Neuronal stem cell (in vitro differentiated cells): ENCODE measurements around the gene ARPC4. TPM values are rescaled to one million over a fixed set of nuclear protein-coding genes. Genes with fewer than 3 reads are reported as not detected.

Source experiments
- DNase-seq: peaks from one replicate; pipeline ENCODE4 v3.0.0-alpha.2; 2013; ENCODE audit warnings: low spot score
- H2AFZ ChIP-seq: one replicate; pipeline ENCODE4 v1.6.1; 2013; ENCODE audit warnings: mild to moderate bottlenecking, low read length, inconsistent platforms
- H2AK5ac ChIP-seq: 2 replicates; pipeline ENCODE4 v1.6.1; 2013; ENCODE audit warnings: low read depth, mild to moderate bottlenecking, inconsistent platforms, low read length, moderate library complexity, mixed read lengths
- H2BK120ac ChIP-seq: 2 replicates; pipeline ENCODE4 v1.6.1; 2013; ENCODE audit warnings: low read depth, mild to moderate bottlenecking, inconsistent platforms, low read length, moderate library complexity, mixed read lengths
- H2BK12ac ChIP-seq: one replicate; pipeline ENCODE4 v1.6.1; 2013; ENCODE audit warnings: low read length, inconsistent platforms
- H2BK15ac ChIP-seq: 2 replicates; pipeline ENCODE4 v1.6.1; 2013; ENCODE audit warnings: mild to moderate bottlenecking, low read length, inconsistent platforms, mixed read lengths
- H2BK5ac ChIP-seq: one replicate; pipeline ENCODE4 v1.6.1; 2013; ENCODE audit warnings: inconsistent platforms, mild to moderate bottlenecking, low read length, moderate library complexity
- H3K14ac ChIP-seq: one replicate; pipeline ENCODE4 v1.6.1; 2013; ENCODE audit warnings: low read length, inconsistent platforms
- H3K18ac ChIP-seq: 2 replicates; pipeline ENCODE4 v1.6.1; 2013; ENCODE audit warnings: low read length, inconsistent platforms
- H3K23ac ChIP-seq: 2 replicates; pipeline ENCODE4 v1.6.1; 2013; ENCODE audit warnings: low read depth, mild to moderate bottlenecking, mixed read lengths, low read length, inconsistent platforms; ENCODE audit not compliant: poor library complexity
- H3K27ac ChIP-seq: replicated peaks from 3 replicates; pipeline ENCODE4 v1.5.1; 2013; ENCODE audit warnings: low read length, inconsistent platforms
- H3K27me3 ChIP-seq, 3 experiments: 2 replicates each; pipeline ENCODE4 v1.6.1; 2013; ENCODE audit warnings: low read length in 3 of 3, mild to moderate bottlenecking in 2 of 3, inconsistent platforms in 1 of 3, low read depth in 1 of 3, mixed read lengths in 1 of 3, moderate library complexity in 1 of 3; ENCODE audit not compliant: control insufficient read depth in 3 of 3, insufficient read depth in 3 of 3
- H3K36me3 ChIP-seq, 2 donors: replicated peaks in 1 of 2; 2 replicates each; pipeline ENCODE4 v1.6.1; 2013; ENCODE audit warnings: low read length in 2 of 2; ENCODE audit not compliant: control insufficient read depth in 2 of 2, insufficient read depth in 2 of 2
- H3K4ac ChIP-seq: 2 replicates; pipeline ENCODE4 v1.6.1; 2013; ENCODE audit warnings: inconsistent platforms, mild to moderate bottlenecking, low read length, moderate library complexity
- H3K4me1 ChIP-seq, 2 donors: 1 replicate in 1 of 2; 2 replicates in 1 of 2; pipeline ENCODE4 v1.6.1; 2013; ENCODE audit warnings: low read length in 2 of 2, low read depth in 1 of 2; ENCODE audit not compliant: control insufficient read depth in 2 of 2, insufficient read depth in 1 of 2
- H3K4me2 ChIP-seq: one replicate; pipeline ENCODE4 v1.6.1; 2013; ENCODE audit warnings: mild to moderate bottlenecking, low read length, inconsistent platforms; ENCODE audit not compliant: insufficient read depth, poor library complexity, severe bottlenecking
- H3K4me3 ChIP-seq, 2 donors: 2 replicates each; pipeline ENCODE4 v1.5.1; 2013; ENCODE audit warnings: low read length in 2 of 2, mild to moderate bottlenecking in 2 of 2, inconsistent platforms in 1 of 2, moderate library complexity in 1 of 2
- H3K79me1 ChIP-seq: one replicate; pipeline ENCODE4 v1.6.1; 2013; ENCODE audit warnings: low read depth, mild to moderate bottlenecking, inconsistent platforms, low read length, moderate library complexity
- H3K9ac ChIP-seq: one replicate; pipeline ENCODE4 v1.6.1; 2013; ENCODE audit warnings: mild to moderate bottlenecking, low read depth, low read length, inconsistent platforms; ENCODE audit not compliant: poor library complexity
- H3K9me3 ChIP-seq, 2 donors: replicated peaks in 1 of 2; 2 replicates each; pipeline versions ENCODE3 to v1.6.1; 2013; ENCODE audit warnings: low read length in 2 of 2, mild to moderate bottlenecking in 2 of 2, inconsistent platforms in 1 of 2, low read depth in 1 of 2, mixed read lengths in 1 of 2, moderate library complexity in 1 of 2; ENCODE audit not compliant: control insufficient read depth in 2 of 2, insufficient read depth in 1 of 2
- H4K8ac ChIP-seq: one replicate; pipeline ENCODE4 v1.6.1; 2013; ENCODE audit warnings: low read depth, mild to moderate bottlenecking, inconsistent platforms, low read length, moderate library complexity
- H4K91ac ChIP-seq: one replicate; pipeline ENCODE4 v1.6.1; 2013; ENCODE audit warnings: low read length, low read depth, mild to moderate bottlenecking, inconsistent platforms; ENCODE audit not compliant: poor library complexity
- WGBS, 2 donors: extraction: QIAGEN DNeasy Blood & Tissue Kit; methylation state at CpG; one replicate each; pipeline ENCODE4 v1.1.7; 2013; ENCODE audit warnings: missing lambda C conversion rate in 2 of 2, mixed read lengths in 1 of 2; ENCODE audit not compliant: insufficient read length in 2 of 2, insufficient replicate concordance in 1 of 2; ENCODE audit errors: extremely low coverage in 2 of 2; 5-methylcytosine and 5-hydroxymethylcytosine counted together
- polyA plus RNA-seq, 2 experiments: library from polyadenylated mRNA; stranded (reverse); fragments of 200-250 nt; gene quantifications; one replicate each; pipeline ENCODE4 v1.2.3, GENCODE V29; 2013

ARPC4 gene
- polyA plus RNA-seq (2013, experiment 1 of 2) = 49.1 TPM
- polyA plus RNA-seq (2013, experiment 2 of 2) = 46.8 TPM

- Histone ChIP-seq H4K8ac (no peak within 1 kb of the TSS), H3K23ac (peak within 1 kb of the TSS; percentile 86), H3K4me2 (peak within 1 kb of the TSS; percentile 77), H3K9ac (peak within 1 kb of the TSS; percentile 95), H2BK12ac (no peak within 1 kb of the TSS), H3K4me3 (peak within 1 kb of the TSS; percentile 71 to 88), H2AFZ (peak within 1 kb of the TSS; percentile 98), H3K14ac (no peak within 1 kb of the TSS), H3K4ac (peak within 1 kb of the TSS; percentile 86), H4K91ac (peak within 1 kb of the TSS; percentile 11), H3K36me3 (peaks cover 29 to 65% of the 10 kb centered on the region in 2 donors), H2AK5ac (peak within 1 kb of the TSS; percentile 13), H3K9me3 (no peaks in the 10 kb centered on the region), H3K79me1 (peaks cover 3% of the 10 kb centered on the region), H3K4me1 (peaks cover 7 to 9% of the 10 kb centered on the region in 2 donors), H3K18ac (peak within 1 kb of the TSS; percentile 90), H2BK120ac (no peak within 1 kb of the TSS), H3K27me3 (no peaks in the 10 kb centered on the region), H2BK15ac (no peak within 1 kb of the TSS), H2BK5ac (peak within 1 kb of the TSS; percentile 4), H3K27ac (peak within 1 kb of the TSS; percentile 98)
- DNase-seq = peak; percentile 98
- no CpG with 5 or more reads among the region's 65 CpGs for WGBS, 2 donors
Measured at GRCh38 chr3:9792405-9793160, at the start of gene ARPC4, which contains the start of gene TADA3. Gene ARPC4 (plus strand): TSS chr3:9793082. CDS start chr3:9793122, 40 bp downstream. Gene TADA3 (minus strand): TSS chr3:9792473. CDS start chr3:9791466, 1,007 bp downstream.

- Histone ChIP-seq H3K9ac (no peak overlapping the region), H2BK120ac (no peak overlapping the region), H3K79me1 (no peaks in the 10 kb centered on the region), H2BK12ac (no peak overlapping the region), H2AK5ac (no peak overlapping the region), H3K27ac (no peak overlapping the region), H3K23ac (peak overlapping the region; percentile 76), H3K4me3 (no peak overlapping the region), H2BK5ac (no peak overlapping the region), H3K18ac (no peak overlapping the region), H3K14ac (no peak overlapping the region), H3K4me1 (no peaks in the 10 kb centered on the region), H3K4me2 (no peak overlapping the region), H4K91ac (no peak overlapping the region), H3K36me3 (peaks cover 88 to 100% of the 10 kb centered on the region in 2 donors), H3K9me3 (peaks cover 0 to 2% of the 10 kb centered on the region in 2 donors), H2BK15ac (no peak overlapping the region), H3K4ac (no peak overlapping the region), H4K8ac (no peak overlapping the region), H3K27me3 (no peaks in the 10 kb centered on the region), H2AFZ (no peak overlapping the region)
- no CpG with 5 or more reads among the region's 18 CpGs for WGBS, 2 donors
- no peak for DNase-seq
Measured at GRCh38 chr3:9743548-9743947, 49.3 kb upstream of the ARPC4 start.

DNA sequence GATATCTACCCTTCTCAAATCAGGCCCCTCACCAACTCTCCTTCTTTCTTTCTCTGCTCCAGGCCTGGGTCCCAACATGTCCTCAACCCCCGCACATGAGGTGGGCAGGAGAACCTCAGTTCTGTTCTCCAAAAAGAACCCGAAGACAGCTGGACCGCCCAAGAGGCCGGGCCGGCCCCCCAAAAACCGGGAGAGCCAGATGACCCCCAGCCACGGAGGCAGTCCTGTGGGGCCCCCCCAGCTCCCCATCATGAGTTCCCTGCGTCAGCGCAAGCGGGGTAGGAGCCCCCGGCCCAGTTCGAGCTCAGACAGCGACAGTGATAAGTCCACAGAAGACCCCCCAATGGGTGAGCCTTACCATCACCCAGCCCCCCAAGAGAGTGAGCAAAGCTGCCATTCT lies 48.7 kb upstream of the ARPC4 start:
- Histone ChIP-seq H3K18ac (no peak overlapping the region), H3K4me1 (peaks cover 0 to 2% of the 10 kb centered on the region in 2 donors), H3K9me3 (peaks cover 0 to 2% of the 10 kb centered on the region in 2 donors), H2AFZ (no peak overlapping the region), H3K79me1 (no peaks in the 10 kb centered on the region), H3K36me3 (peaks cover 82 to 98% of the 10 kb centered on the region in 2 donors), H2BK15ac (no peak overlapping the region), H3K9ac (no peak overlapping the region), H4K91ac (no peak overlapping the region), H3K14ac (no peak overlapping the region), H3K27me3 (no peaks in the 10 kb centered on the region), H2BK12ac (no peak overlapping the region), H2BK120ac (no peak overlapping the region), H3K4me3 (no peak overlapping the region), H2BK5ac (no peak overlapping the region), H3K4ac (no peak overlapping the region), H3K23ac (no peak overlapping the region), H4K8ac (no peak overlapping the region), H3K27ac (no peak overlapping the region), H3K4me2 (no peak overlapping the region), H2AK5ac (no peak overlapping the region)
- DNase-seq = no peak
- no CpG with 5 or more reads among the region's 13 CpGs for WGBS, 2 donors

- Histone ChIP-seq H4K91ac (no peak overlapping the region), H3K4me1 (peaks cover 0 to 2% of the 10 kb centered on the region in 2 donors), H3K27me3 (no peaks in the 10 kb centered on the region), H3K4me3 (no peak overlapping the region), H3K14ac (no peak overlapping the region), H3K36me3 (peaks cover 70 to 85% of the 10 kb centered on the region in 2 donors), H3K9me3 (peaks cover 0 to 2% of the 10 kb centered on the region in 2 donors), H3K18ac (no peak overlapping the region), H2BK120ac (no peak overlapping the region), H4K8ac (no peak overlapping the region), H2AK5ac (no peak overlapping the region), H2BK12ac (no peak overlapping the region), H3K9ac (no peak overlapping the region), H2BK5ac (no peak overlapping the region), H3K27ac (no peak overlapping the region), H3K23ac (no peak overlapping the region), H3K4ac (no peak overlapping the region), H3K79me1 (peaks cover 3% of the 10 kb centered on the region), H2BK15ac (no peak overlapping the region), H3K4me2 (no peak overlapping the region), H2AFZ (no peak overlapping the region)
- DNase-seq = no peak
- whole genome bisulfite sequencing, 2 donors = no CpG with 5 or more reads among the region's 12 CpGs
Measured at GRCh38 chr3:9745521-9745920, 47.4 kb upstream of the ARPC4 start.
